Cardiac muscle cell (in vitro differentiated cells and primary cell): ENCODE measurements around the gene VPS35L. TPM values are rescaled to one million over a fixed set of nuclear protein-coding genes. Genes with fewer than 3 reads are reported as not detected.

ENCODE experiments used
- DNase-seq, 2 donors: peaks; one replicate each; pipeline versions ENCODE4 v3.0.0 to v3.0.0-alpha.2; 2010 to 2017; ENCODE audit warnings: low read depth in 1 of 2, low spot score in 1 of 2
- H3K27ac ChIP-seq: fragments of 200-600 bp; sonication (generic); 2 replicates; pipeline ENCODE4 v1.5.1; 2016
- H3K27me3 ChIP-seq: fragments of 200-600 bp; sonication (generic); 2 replicates; pipeline ENCODE4 v1.6.0; 2016; ENCODE audit warnings: control low read depth
- H3K36me3 ChIP-seq: fragments of 200-600 bp; sonication (generic); 2 replicates; pipeline ENCODE4 v1.5.1; 2016; ENCODE audit warnings: control low read depth
- H3K4me1 ChIP-seq: fragments of 200-600 bp; sonication (generic); 2 replicates; pipeline ENCODE4 v1.8.1; 2017; ENCODE audit warnings: low read depth, mild to moderate bottlenecking, mixed run types
- H3K4me3 ChIP-seq: fragments of 200-600 bp; sonication (generic); 2 replicates; pipeline ENCODE4 v1.5.1; 2016; ENCODE audit warnings: mild to moderate bottlenecking
- H3K9me3 ChIP-seq: fragments of 200-600 bp; sonication (generic); 2 replicates; pipeline ENCODE4 v1.5.1; 2017; ENCODE audit warnings: low read depth, mild to moderate bottlenecking, control low read depth
- CTCF ChIP-seq: IDR thresholded peaks from 2 replicates; pipeline ENCODE4 v1.5.1; 2012; ENCODE audit warnings: low read depth, mild to moderate bottlenecking, low read length
- polyA plus RNA-seq: library from polyadenylated mRNA; unstranded; fragments of >200 nt; fragmentation: Nextera tagmentation; extraction: Ambion mirVana; gene quantifications from 2 replicates; pipeline ENCODE4 v1.2.1, GENCODE V29; 2016
- total RNA-seq: library from RNA; depleted of rRNA; stranded (reverse); fragments of >200 nt; gene quantifications from 2 replicates; pipeline ENCODE4 v1.2.3, GENCODE V29; 2016

The VPS35L gene
- total and polyA plus RNA-seq, 2 experiments from 2014 or later = 31.5 to 61.6 TPM

GRCh38 chr16:19709381-19710136 lies 154.1 kb downstream of the VPS35L start:
- Histone ChIP-seq H3K27ac (no peak overlapping the region), H3K27me3 (no peaks in the 10 kb centered on the region), H3K9me3 (no peaks in the 10 kb centered on the region), H3K4me3 (no peak overlapping the region), H3K36me3 (peaks cover 11% of the 10 kb centered on the region), H3K4me1 (no peaks in the 10 kb centered on the region)
- DNase-seq = no peak
- no peak for TF ChIP-seq CTCF

- Histone ChIP-seq H3K27me3 (no peaks in the 10 kb centered on the region), H3K4me3 (no peak overlapping the region), H3K27ac (no peak overlapping the region), H3K9me3 (no peaks in the 10 kb centered on the region), H3K36me3 (peaks cover 11% of the 10 kb centered on the region), H3K4me1 (no peaks in the 10 kb centered on the region)
- no peak for DNase-seq
- TF ChIP-seq CTCF = no peak
These were observed 154.8 kb downstream of the VPS35L start for GRCh38 chr16:19710191-19710908.

- no peaks in the 10 kb centered on the region for H3K27me3 ChIP-seq
- peaks cover 11% of the 10 kb centered on the region for H3K36me3 ChIP-seq
- TF ChIP-seq CTCF = no peak
- DNase-seq = no peak
- no peak overlapping the region for H3K27ac ChIP-seq
- no peak overlapping the region for H3K4me3 ChIP-seq
- no peaks in the 10 kb centered on the region for H3K4me1 ChIP-seq
- H3K9me3 ChIP-seq = no peaks in the 10 kb centered on the region
These were observed 155.6 kb downstream of the VPS35L start for GRCh38 chr16:19710991-19711545.

GRCh38 chr16:19711643-19712042 lies 156.1 kb downstream of the VPS35L start:
- Histone ChIP-seq H3K36me3 (peaks cover 10% of the 10 kb centered on the region), H3K27ac (no peak overlapping the region), H3K4me3 (no peak overlapping the region), H3K4me1 (peaks cover 3% of the 10 kb centered on the region), H3K27me3 (no peaks in the 10 kb centered on the region), H3K9me3 (no peaks in the 10 kb centered on the region)
- DNase-seq = no peak
- no peak for TF ChIP-seq CTCF

- Histone ChIP-seq H3K36me3 (peaks cover 8% of the 10 kb centered on the region), H3K9me3 (no peaks in the 10 kb centered on the region), H3K4me1 (peaks cover 6% of the 10 kb centered on the region), H3K27ac (no peak overlapping the region), H3K27me3 (no peaks in the 10 kb centered on the region), H3K4me3 (no peak overlapping the region)
- TF ChIP-seq CTCF = no peak
- no peak for DNase-seq
These were observed 157.0 kb downstream of the VPS35L start for GRCh38 chr16:19712418-19713058.
